ENCODE results near the gene PREX1.

DNA sequence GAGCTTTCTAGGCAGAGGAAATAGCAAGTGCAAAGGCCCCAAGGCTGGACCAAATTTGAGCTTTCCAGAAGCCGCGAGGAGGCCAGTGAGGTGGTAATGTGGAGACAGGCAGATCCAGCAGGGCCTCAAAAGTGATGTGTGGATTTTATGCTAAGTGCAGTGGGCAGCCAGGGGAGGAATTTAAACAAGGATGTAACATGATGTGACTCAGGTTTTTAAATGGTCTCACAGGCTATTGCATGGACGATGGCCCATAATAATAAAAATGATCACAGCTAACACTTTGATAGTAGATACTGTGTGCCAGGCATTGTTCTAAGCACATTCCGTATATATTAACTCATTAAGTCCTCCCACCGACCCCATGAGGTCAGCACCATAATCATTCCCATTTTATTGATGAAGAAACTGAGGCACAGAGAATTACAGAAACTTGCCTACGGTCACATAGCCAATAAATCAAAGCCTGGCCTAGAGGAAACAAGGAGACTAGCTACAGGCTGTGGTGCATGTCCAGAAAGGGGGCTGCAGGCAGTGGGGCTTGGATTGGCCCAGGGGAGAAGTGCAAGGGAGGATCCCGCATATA is 18.0 kb upstream of the PREX1 start:
- TF ChIP-seq, protein P1, sequence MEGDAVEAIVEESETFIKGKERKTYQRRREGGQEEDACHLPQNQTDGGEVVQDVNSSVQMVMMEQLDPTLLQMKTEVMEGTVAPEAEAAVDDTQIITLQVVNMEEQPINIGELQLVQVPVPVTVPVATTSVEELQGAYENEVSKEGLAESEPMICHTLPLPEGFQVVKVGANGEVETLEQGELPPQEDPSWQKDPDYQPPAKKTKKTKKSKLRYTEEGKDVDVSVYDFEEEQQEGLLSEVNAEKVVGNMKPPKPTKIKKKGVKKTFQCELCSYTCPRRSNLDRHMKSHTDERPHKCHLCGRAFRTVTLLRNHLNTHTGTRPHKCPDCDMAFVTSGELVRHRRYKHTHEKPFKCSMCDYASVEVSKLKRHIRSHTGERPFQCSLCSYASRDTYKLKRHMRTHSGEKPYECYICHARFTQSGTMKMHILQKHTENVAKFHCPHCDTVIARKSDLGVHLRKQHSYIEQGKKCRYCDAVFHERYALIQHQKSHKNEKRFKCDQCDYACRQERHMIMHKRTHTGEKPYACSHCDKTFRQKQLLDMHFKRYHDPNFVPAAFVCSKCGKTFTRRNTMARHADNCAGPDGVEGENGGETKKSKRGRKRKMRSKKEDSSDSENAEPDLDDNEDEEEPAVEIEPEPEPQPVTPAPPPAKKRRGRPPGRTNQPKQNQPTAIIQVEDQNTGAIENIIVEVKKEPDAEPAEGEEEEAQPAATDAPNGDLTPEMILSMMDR (IDR thresholded peaks at IDR 0.05) = no peak
- no peak for TF ChIP-seq POLR2A (IDR thresholded peaks at IDR 0.05)
- TF ChIP-seq POLR2AphosphoS5 (IDR thresholded peaks at IDR 0.05) = no peak
